H9 (cell line): Measurements from ENCODE around the gene SNX2. TPM values are rescaled to one million over a fixed set of nuclear protein-coding genes. Genes with fewer than 3 reads are reported as not detected.

ENCODE experiments used
- DNase-seq: peaks from one replicate; pipeline ENCODE4 v3.0.0-alpha.2; 2017
- H2AFZ ChIP-seq: one replicate; pipeline ENCODE4 v1.6.1; 2013; ENCODE audit warnings: mild to moderate bottlenecking, low read length, control low read depth, moderate library complexity
- H2AK5ac ChIP-seq: 2 replicates; pipeline ENCODE4 v1.6.1; 2013; ENCODE audit warnings: low read length, control low read depth, mixed read lengths; ENCODE audit not compliant: insufficient read length
- H2BK120ac ChIP-seq: one replicate; pipeline ENCODE4 v1.6.1; 2013; ENCODE audit warnings: low read depth, mild to moderate bottlenecking, low read length, control low read depth, inconsistent platforms; ENCODE audit not compliant: poor library complexity, severe bottlenecking
- H2BK12ac ChIP-seq: 2 replicates; pipeline ENCODE4 v1.6.1; 2013; ENCODE audit warnings: low read length, control low read depth, mixed read lengths, low read depth; ENCODE audit not compliant: insufficient read length
- H2BK15ac ChIP-seq: 2 replicates; pipeline ENCODE4 v1.6.1; 2013; ENCODE audit warnings: low read depth, low read length, control low read depth
- H2BK20ac ChIP-seq: one replicate; pipeline ENCODE4 v1.6.1; 2013; ENCODE audit warnings: low read depth, mild to moderate bottlenecking, low read length, control low read depth, inconsistent platforms; ENCODE audit not compliant: poor library complexity, severe bottlenecking
- H2BK5ac ChIP-seq: 2 replicates; pipeline ENCODE4 v1.6.1; 2013; ENCODE audit warnings: low read length, control low read depth, mixed read lengths; ENCODE audit not compliant: insufficient read length
- H3K14ac ChIP-seq: 2 replicates; pipeline ENCODE4 v1.6.1; 2013; ENCODE audit warnings: low read length, control low read depth; ENCODE audit not compliant: insufficient read depth
- H3K18ac ChIP-seq: 2 replicates; pipeline ENCODE4 v1.6.1; 2013; ENCODE audit warnings: low read depth, mild to moderate bottlenecking, mixed read lengths, low read length, control low read depth; ENCODE audit not compliant: insufficient read length
- H3K23ac ChIP-seq: 2 replicates; pipeline ENCODE4 v1.6.1; 2013; ENCODE audit warnings: low read length, control low read depth, mixed read lengths, low read depth; ENCODE audit not compliant: insufficient read length
- H3K23me2 ChIP-seq: 2 replicates; pipeline ENCODE4 v1.6.1; 2013; ENCODE audit warnings: low read depth, mild to moderate bottlenecking, mixed read lengths, low read length, control low read depth; ENCODE audit not compliant: insufficient read length, poor library complexity, severe bottlenecking
- H3K27ac ChIP-seq: 2 replicates; pipeline ENCODE4 v1.5.1; 2013; ENCODE audit warnings: low read length, control low read depth, mixed read lengths, low read depth; ENCODE audit not compliant: insufficient read length
- H3K27me3 ChIP-seq: 2 replicates; pipeline ENCODE4 v1.6.1; 2013; ENCODE audit warnings: low read length, control low read depth, inconsistent platforms; ENCODE audit not compliant: insufficient read depth
- H3K4ac ChIP-seq: 2 replicates; pipeline ENCODE4 v1.6.1; 2013; ENCODE audit warnings: low read depth, mild to moderate bottlenecking, control low read depth, inconsistent platforms, low read length, moderate library complexity
- H3K4me1 ChIP-seq: 2 replicates; pipeline ENCODE4 v1.6.1; 2013; ENCODE audit warnings: low read length, control low read depth, inconsistent platforms; ENCODE audit not compliant: insufficient read depth
- H3K4me2 ChIP-seq: 2 replicates; pipeline ENCODE4 v1.6.1; 2013; ENCODE audit warnings: low read length, control low read depth, mixed read lengths; ENCODE audit not compliant: insufficient read length, insufficient read depth
- H3K56ac ChIP-seq: 2 replicates; pipeline ENCODE4 v1.6.1; 2013; ENCODE audit warnings: low read depth, mild to moderate bottlenecking, mixed read lengths, low read length, control low read depth; ENCODE audit not compliant: insufficient read length
- H3K79me1 ChIP-seq: 2 replicates; pipeline ENCODE4 v1.6.1; 2013; ENCODE audit warnings: low read depth, mild to moderate bottlenecking, moderate library complexity, low read length, control low read depth, inconsistent platforms; ENCODE audit not compliant: insufficient read depth, poor library complexity, severe bottlenecking
- H3K79me2 ChIP-seq: 2 replicates; pipeline ENCODE4 v1.6.1; 2013; ENCODE audit warnings: low read length, control low read depth, inconsistent platforms; ENCODE audit not compliant: insufficient read depth
- H3K9ac ChIP-seq: 2 replicates; pipeline ENCODE4 v1.6.1; 2013; ENCODE audit warnings: low read length, control low read depth, mixed read lengths; ENCODE audit not compliant: insufficient read length; ENCODE audit errors: extremely low read depth
- H3K9me3 ChIP-seq: one replicate; pipeline ENCODE4 v1.6.1; 2013; ENCODE audit warnings: low read depth, low read length, inconsistent platforms; ENCODE audit not compliant: control insufficient read depth
- H3T11ph ChIP-seq: one replicate; pipeline ENCODE4 v1.6.1; 2013; ENCODE audit warnings: mild to moderate bottlenecking, low read length, control low read depth, inconsistent platforms
- H4K20me1 ChIP-seq: one replicate; pipeline ENCODE4 v1.6.1; 2013; ENCODE audit not compliant: control insufficient read depth, insufficient read length, insufficient read depth
- H4K5ac ChIP-seq: 2 replicates; pipeline ENCODE4 v1.6.1; 2013; ENCODE audit warnings: low read depth, mild to moderate bottlenecking, mixed read lengths, low read length, control low read depth; ENCODE audit not compliant: insufficient read length
- H4K8ac ChIP-seq: replicated peaks from 2 replicates; pipeline ENCODE4 v1.6.1; 2013; ENCODE audit warnings: low read length, control low read depth, mixed read lengths, low read depth; ENCODE audit not compliant: insufficient read length
- H4K91ac ChIP-seq: 2 replicates; pipeline ENCODE4 v1.6.1; 2013; ENCODE audit warnings: low read depth, mild to moderate bottlenecking, moderate library complexity, mixed read lengths, low read length, control low read depth; ENCODE audit not compliant: insufficient read length
- H3K27ac Mint-ChIP-seq, 3 experiments: 2 replicates in 2 of 3; 3 replicates in 1 of 3; pipeline ENCODE4 v1.8.0; 2020 to 2021; ENCODE audit warnings: mixed read lengths in 3 of 3, mild to moderate bottlenecking in 1 of 3, moderate library complexity in 1 of 3
- H3K27me3 Mint-ChIP-seq: 2 replicates; pipeline ENCODE4 v1.8.0; 2021; ENCODE audit warnings: low read depth, mild to moderate bottlenecking, moderate library complexity, mixed read lengths
- H3K36me3 Mint-ChIP-seq, 3 experiments: 2 replicates in 2 of 3; 3 replicates in 1 of 3; pipeline ENCODE4 v1.8.0; 2020 to 2021; ENCODE audit warnings: low read depth in 3 of 3, mixed read lengths in 3 of 3; ENCODE audit not compliant: insufficient read depth in 1 of 3
- H3K4me1 Mint-ChIP-seq, 2 experiments: 2 replicates each; pipeline ENCODE4 v1.8.0; 2020; ENCODE audit warnings: mixed read lengths in 2 of 2
- H3K4me3 Mint-ChIP-seq, 2 experiments: 2 replicates in 1 of 2; 3 replicates in 1 of 2; pipeline ENCODE4 v1.8.0; 2020 to 2021; ENCODE audit warnings: mild to moderate bottlenecking in 2 of 2, mixed read lengths in 2 of 2, moderate library complexity in 1 of 2
- H3K9me3 Mint-ChIP-seq, 2 experiments: 2 replicates in 1 of 2; 3 replicates in 1 of 2; pipeline ENCODE4 v1.8.0; 2020; ENCODE audit warnings: mild to moderate bottlenecking in 2 of 2, mixed read lengths in 2 of 2, moderate library complexity in 1 of 2
- WGBS: extraction: QIAGEN DNeasy Blood & Tissue Kit; methylation state at CpG from one replicate; pipeline ENCODE4 v1.1.7; 2013; ENCODE audit warnings: missing lambda C conversion rate, low lambda C conversion rate, mixed read lengths; ENCODE audit not compliant: insufficient read length; ENCODE audit errors: extremely low coverage; 5-methylcytosine and 5-hydroxymethylcytosine counted together
- total RNA-seq: library from RNA; stranded (reverse); gene quantifications from 2 replicates; pipeline ENCODE4 v1.2.1, GENCODE V29; 2021
- TF ChIP-seq, protein P1 (sequence below): fragments of 200-600 bp; sonication (generic); conservative IDR thresholded peaks from 3 replicates; pipeline ENCODE4 v1.8.0; 2021; ENCODE audit warnings: antibody characterized with exemption, mild to moderate bottlenecking

The SNX2 gene
- total RNA-seq, 1 experiment from 2014 or later: 62.6 TPM

DNA sequence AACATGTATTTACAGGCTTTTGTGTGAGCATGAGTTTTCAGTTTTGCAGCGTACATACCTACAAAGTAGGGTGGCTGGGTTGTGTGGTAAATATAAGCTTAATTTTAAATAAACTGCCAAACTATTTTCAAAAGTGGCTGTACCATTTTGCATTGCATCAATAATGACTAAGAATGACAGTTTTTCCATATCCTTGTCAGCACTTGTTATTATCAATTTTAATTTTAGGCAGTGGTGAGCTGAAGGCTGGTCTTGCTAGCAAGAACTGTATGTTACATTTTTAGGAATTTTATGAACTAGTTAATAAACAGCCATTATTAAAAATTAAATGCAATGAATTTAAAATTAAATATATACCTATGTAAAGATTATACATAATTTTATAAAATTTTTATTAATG, 6.6 kb downstream of the SNX2 start:
- Histone ChIP-seq H4K91ac (no peak overlapping the region), H4K5ac (no peak overlapping the region), H3K79me1 (no peaks in the 10 kb centered on the region), H4K8ac (no peak overlapping the region), H2AFZ (no peak overlapping the region), H3K9me3 (no peaks in the 10 kb centered on the region), H2BK20ac (no peak overlapping the region), H4K20me1 (no peaks in the 10 kb centered on the region), H3K18ac (no peak overlapping the region), H2BK5ac (no peak overlapping the region), H3T11ph (no peak overlapping the region), H3K27ac (no peak overlapping the region), H3K4me1 (no peaks in the 10 kb centered on the region; the same call in 1 of the 2 replicates), H3K56ac (no peak overlapping the region), H3K4me2 (no peak overlapping the region), H3K23ac (no peak overlapping the region), H3K23me2 (no peaks in the 10 kb centered on the region), H3K79me2 (peaks cover 17% of the 10 kb centered on the region; the same call in 1 of the 2 replicates), H3K4ac (no peak overlapping the region), H2BK12ac (no peak overlapping the region), H3K14ac (no peak overlapping the region), H2AK5ac (no peak overlapping the region), H3K27me3 (no peaks in the 10 kb centered on the region), H2BK120ac (no peak overlapping the region), H2BK15ac (no peak overlapping the region), H3K9ac (no peak overlapping the region)
- Mint-ChIP-seq H3K27ac (no peak overlapping the region), H3K4me1 (peaks cover 8% of the 10 kb centered on the region in 2 experiments; a peak in 2 of 4 replicates), H3K9me3 (peaks cover 4 to 5% of the 10 kb centered on the region in 2 experiments; a peak in 3 of 5 replicates), H3K27me3 (no peaks in the 10 kb centered on the region; the same call in 1 of the 2 replicates), H3K4me3 (no peak overlapping the region), H3K36me3 (peaks cover 6 to 18% (median 11%) of the 10 kb centered on the region in 3 experiments; a peak in 6 of 7 replicates)
- no peak for DNase-seq
- TF ChIP-seq, protein P1, sequence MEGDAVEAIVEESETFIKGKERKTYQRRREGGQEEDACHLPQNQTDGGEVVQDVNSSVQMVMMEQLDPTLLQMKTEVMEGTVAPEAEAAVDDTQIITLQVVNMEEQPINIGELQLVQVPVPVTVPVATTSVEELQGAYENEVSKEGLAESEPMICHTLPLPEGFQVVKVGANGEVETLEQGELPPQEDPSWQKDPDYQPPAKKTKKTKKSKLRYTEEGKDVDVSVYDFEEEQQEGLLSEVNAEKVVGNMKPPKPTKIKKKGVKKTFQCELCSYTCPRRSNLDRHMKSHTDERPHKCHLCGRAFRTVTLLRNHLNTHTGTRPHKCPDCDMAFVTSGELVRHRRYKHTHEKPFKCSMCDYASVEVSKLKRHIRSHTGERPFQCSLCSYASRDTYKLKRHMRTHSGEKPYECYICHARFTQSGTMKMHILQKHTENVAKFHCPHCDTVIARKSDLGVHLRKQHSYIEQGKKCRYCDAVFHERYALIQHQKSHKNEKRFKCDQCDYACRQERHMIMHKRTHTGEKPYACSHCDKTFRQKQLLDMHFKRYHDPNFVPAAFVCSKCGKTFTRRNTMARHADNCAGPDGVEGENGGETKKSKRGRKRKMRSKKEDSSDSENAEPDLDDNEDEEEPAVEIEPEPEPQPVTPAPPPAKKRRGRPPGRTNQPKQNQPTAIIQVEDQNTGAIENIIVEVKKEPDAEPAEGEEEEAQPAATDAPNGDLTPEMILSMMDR: no peak
- WGBS: no CpG with 5 or more reads among the region's 1 CpG
